ENCODE measurements around the gene VGF. TPM values are rescaled to one million over a fixed set of nuclear protein-coding genes. Genes with fewer than 3 reads are reported as not detected.

VGF gene
- total RNA-seq, 1 experiment from 2014 or later: 11.2 TPM

DNA sequence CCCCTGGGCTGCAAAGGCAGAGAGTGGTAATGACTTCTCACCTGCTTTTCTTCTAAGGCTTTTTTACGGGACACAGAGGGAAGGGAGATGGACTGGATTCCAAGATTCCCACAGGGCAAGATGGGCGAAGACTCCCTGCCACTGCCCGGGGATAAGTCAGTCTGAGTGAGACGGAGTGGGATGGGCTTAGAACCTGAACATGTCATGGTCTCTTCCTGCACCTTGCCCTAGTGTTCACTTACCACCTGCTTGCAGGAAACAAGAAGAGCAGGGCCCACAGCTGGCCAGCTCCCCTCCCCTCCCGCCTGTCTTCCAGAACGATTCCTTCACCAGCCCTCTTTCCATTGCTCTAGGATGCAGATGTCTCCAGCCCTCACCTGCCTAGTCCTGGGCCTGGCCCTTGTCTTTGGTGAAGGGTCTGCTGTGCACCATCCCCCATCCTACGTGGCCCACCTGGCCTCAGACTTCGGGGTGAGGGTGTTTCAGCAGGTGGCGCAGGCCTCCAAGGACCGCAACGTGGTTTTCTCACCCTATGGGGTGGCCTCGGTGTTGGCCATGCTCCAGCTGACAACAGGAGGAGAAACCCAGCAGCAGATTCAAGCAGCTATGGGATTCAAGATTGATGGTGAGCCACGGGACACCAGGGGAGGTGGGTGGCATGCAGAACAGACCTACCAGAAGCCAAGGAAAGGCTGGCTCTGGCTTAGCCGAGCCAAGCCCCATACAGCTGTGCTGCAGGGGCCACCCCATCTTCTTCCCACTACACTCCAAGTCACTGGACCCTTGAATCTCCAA is 37.1 kb downstream of the VGF start:
- Mint-ChIP-seq H3K4me3 (ENCODE audit: unreplicated experiment) (peak overlapping the region; percentile 76), H3K9me3 (ENCODE audit: unreplicated experiment) (no peaks in the 10 kb centered on the region), H3K4me1 (ENCODE audit: insufficient read depth, unreplicated experiment) (peaks cover 46% of the 10 kb centered on the region), H3K36me3 (ENCODE audit: insufficient read depth, unreplicated experiment) (peaks cover 41% of the 10 kb centered on the region), H3K27me3 (ENCODE audit: insufficient read depth, unreplicated experiment) (no peaks in the 10 kb centered on the region), H3K27ac (ENCODE audit: low read depth, unreplicated experiment) (peak overlapping the region; percentile 85)
- BruUV-seq (replicated peaks): no TSS peak
- TF ChIP-seq, protein P1, sequence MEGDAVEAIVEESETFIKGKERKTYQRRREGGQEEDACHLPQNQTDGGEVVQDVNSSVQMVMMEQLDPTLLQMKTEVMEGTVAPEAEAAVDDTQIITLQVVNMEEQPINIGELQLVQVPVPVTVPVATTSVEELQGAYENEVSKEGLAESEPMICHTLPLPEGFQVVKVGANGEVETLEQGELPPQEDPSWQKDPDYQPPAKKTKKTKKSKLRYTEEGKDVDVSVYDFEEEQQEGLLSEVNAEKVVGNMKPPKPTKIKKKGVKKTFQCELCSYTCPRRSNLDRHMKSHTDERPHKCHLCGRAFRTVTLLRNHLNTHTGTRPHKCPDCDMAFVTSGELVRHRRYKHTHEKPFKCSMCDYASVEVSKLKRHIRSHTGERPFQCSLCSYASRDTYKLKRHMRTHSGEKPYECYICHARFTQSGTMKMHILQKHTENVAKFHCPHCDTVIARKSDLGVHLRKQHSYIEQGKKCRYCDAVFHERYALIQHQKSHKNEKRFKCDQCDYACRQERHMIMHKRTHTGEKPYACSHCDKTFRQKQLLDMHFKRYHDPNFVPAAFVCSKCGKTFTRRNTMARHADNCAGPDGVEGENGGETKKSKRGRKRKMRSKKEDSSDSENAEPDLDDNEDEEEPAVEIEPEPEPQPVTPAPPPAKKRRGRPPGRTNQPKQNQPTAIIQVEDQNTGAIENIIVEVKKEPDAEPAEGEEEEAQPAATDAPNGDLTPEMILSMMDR (IDR thresholded peaks at IDR 0.05; ENCODE audit: unreplicated experiment): no peak
- POLR2A ChIA-PET: interaction anchor here (0.6 to 3.6 kb wide), 6 partner anchors 9 to 116 kb away, joined by 3 to 24 read pairs (median 12); partner anchors contain the start of gene TRIM56
- no peak for DNase-seq (ENCODE audit: unreplicated experiment)
- intact Hi-C loops (cut with micrococcal nuclease): no loop called here
- CTCF ChIA-PET: interaction anchor here (0.6 to 1.7 kb wide), 6 partner anchors 9 to 163 kb away, joined by 3 to 6 read pairs (median 4); no protein-coding TSS in a partner anchor

DNA sequence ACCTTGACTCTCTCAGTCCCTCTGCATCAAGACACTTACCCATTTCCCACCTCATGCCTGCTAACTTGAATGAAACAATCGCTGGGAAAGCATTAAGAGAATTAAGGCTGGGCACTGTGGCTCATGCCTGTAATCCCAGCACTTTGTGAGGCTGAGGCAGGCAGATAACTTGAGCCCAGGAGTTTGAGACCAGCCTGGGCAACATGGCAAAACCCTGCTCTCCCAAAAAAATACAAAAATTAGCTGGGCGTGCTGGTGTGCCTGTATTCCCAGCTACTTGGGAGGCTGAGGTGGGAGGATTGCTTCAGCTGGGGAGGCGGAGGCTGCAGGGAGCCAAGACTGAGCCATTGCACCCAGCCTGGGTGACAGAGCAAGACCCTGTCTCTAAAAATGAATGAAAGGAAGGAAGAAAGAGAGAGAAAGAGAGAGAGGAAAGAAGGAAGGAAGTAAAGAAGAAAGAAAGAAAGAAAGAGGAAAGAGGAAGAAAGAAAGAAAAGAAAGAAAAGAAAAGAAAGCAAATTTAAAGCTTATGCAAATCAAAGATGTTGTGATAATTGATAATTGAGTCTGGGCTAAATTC is 37.8 kb downstream of the VGF start:
- no peaks in the 10 kb centered on the region for H3K9me3 Mint-ChIP-seq (ENCODE audit: unreplicated experiment)
- intact Hi-C loops (cut with micrococcal nuclease): loop anchor here (2.0 kb wide), 1 partner anchor 27 kb away; no protein-coding TSS in a partner anchor
- no peak for DNase-seq (ENCODE audit: unreplicated experiment)
- TF ChIP-seq, protein P1 (IDR thresholded peaks at IDR 0.05; ENCODE audit: unreplicated experiment): no peak
- H3K4me1 Mint-ChIP-seq (ENCODE audit: insufficient read depth, unreplicated experiment): peaks cover 46% of the 10 kb centered on the region
- CTCF ChIA-PET: interaction anchor here (0.6 to 1.7 kb wide), 5 partner anchors 8 to 164 kb away, joined by 3 to 6 read pairs (median 4); no protein-coding TSS in a partner anchor
- no peaks in the 10 kb centered on the region for H3K27me3 Mint-ChIP-seq (ENCODE audit: insufficient read depth, unreplicated experiment)
- BruUV-seq (replicated peaks): TSS peak; percentile 84
- H3K4me3 Mint-ChIP-seq (ENCODE audit: unreplicated experiment): peak overlapping the region; percentile 76
- peaks cover 34% of the 10 kb centered on the region for H3K36me3 Mint-ChIP-seq (ENCODE audit: insufficient read depth, unreplicated experiment)
- POLR2A ChIA-PET: interaction anchor here (1.0 to 3.6 kb wide), 7 partner anchors 10 to 116 kb away, joined by 3 to 24 read pairs (median 6); partner anchors contain the start of gene TRIM56
- peak overlapping the region; percentile 85 for H3K27ac Mint-ChIP-seq (ENCODE audit: low read depth, unreplicated experiment)

DNA sequence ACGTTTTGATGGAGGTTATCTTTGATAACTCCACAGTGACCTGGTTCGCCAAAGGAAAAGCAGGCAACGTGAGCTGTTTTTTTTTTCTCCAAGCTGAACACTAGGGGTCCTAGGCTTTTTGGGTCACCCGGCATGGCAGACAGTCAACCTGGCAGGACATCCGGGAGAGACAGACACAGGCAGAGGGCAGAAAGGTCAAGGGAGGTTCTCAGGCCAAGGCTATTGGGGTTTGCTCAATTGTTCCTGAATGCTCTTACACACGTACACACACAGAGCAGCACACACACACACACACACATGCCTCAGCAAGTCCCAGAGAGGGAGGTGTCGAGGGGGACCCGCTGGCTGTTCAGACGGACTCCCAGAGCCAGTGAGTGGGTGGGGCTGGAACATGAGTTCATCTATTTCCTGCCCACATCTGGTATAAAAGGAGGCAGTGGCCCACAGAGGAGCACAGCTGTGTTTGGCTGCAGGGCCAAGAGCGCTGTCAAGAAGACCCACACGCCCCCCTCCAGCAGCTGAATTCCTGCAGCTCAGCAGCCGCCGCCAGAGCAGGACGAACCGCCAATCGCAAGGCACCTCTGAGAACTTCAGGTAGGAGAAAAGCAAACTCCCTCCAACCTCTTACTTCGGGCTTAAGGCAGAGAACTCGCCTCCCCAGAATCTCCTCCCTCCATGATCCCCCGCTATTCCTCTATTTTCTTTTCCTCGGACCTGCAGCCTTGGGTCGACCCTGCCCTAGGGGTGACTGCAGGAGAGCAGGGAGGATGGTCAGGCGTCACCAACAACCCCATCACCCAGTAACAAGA is 38.5 kb downstream of the VGF start, which contains the start of gene SERPINE1:
TSS of gene SERPINE1 (plus strand) at position 454 of the 809 bp plus-strand sequence. CDS start 1,290 bp downstream, outside the sequence.
- intact Hi-C loops (cut with micrococcal nuclease): loop anchor here (2.0 kb wide), 1 partner anchor 26 kb away; no protein-coding TSS in a partner anchor
- TF ChIP-seq, protein P1 (IDR thresholded peaks at IDR 0.05; ENCODE audit: unreplicated experiment): peak; percentile 37
- Mint-ChIP-seq H3K27ac (ENCODE audit: low read depth, unreplicated experiment) (peak within 1 kb of the TSS; percentile 85), H3K27me3 (ENCODE audit: insufficient read depth, unreplicated experiment) (no peaks in the 10 kb centered on the region), H3K4me1 (ENCODE audit: insufficient read depth, unreplicated experiment) (peaks cover 49% of the 10 kb centered on the region), H3K36me3 (ENCODE audit: insufficient read depth, unreplicated experiment) (peaks cover 28% of the 10 kb centered on the region), H3K9me3 (ENCODE audit: unreplicated experiment) (no peaks in the 10 kb centered on the region), H3K4me3 (ENCODE audit: unreplicated experiment) (peak within 1 kb of the TSS; percentile 76)
- TSS peak; percentile 19 for BruUV-seq (replicated peaks)
- DNase-seq (ENCODE audit: unreplicated experiment): peak; percentile 99
- CTCF ChIA-PET: interaction anchor here (0.6 to 1.7 kb wide), 7 partner anchors 14 to 229 kb away, joined by 3 to 6 read pairs (median 3); no protein-coding TSS in a partner anchor
- POLR2A ChIA-PET: interaction anchor here (0.7 to 3.6 kb wide), 14 partner anchors 8 to 699 kb away, joined by 3 to 24 read pairs (median 6); partner anchors contain the start of genes PLOD3, TRIM56, ZCWPW1 and ZNHIT1
